Transverse colon (tissue), 4 donors: ENCODE measurements around the gene QSER1. TPM values are rescaled to one million over a fixed set of nuclear protein-coding genes. Genes with fewer than 3 reads are reported as not detected.

Experiments used
- DNase-seq: peaks from one replicate; pipeline ENCODE4 v3.0.0-alpha.2; 2019
- H3K27ac ChIP-seq, 4 donors: fragments of 200-600 bp; sonication (generic); 2 replicates each; pipeline ENCODE4 v1.5.1; 2016 to 2018; ENCODE audit warnings: inconsistent platforms in 4 of 4
- H3K27me3 ChIP-seq: fragments of 200-600 bp; sonication (generic); 2 replicates; pipeline ENCODE4 v1.5.1; 2017; ENCODE audit warnings: inconsistent platforms
- H3K36me3 ChIP-seq, 4 donors: fragments of 200-600 bp; sonication (generic); 2 replicates each; pipeline ENCODE4 v1.5.1; 2017 to 2019; ENCODE audit warnings: inconsistent platforms in 4 of 4
- H3K4me1 ChIP-seq, 4 donors: fragments of 200-600 bp; sonication (generic); 2 replicates each; pipeline ENCODE4 v1.5.1; 2017 to 2020; ENCODE audit warnings: inconsistent platforms in 4 of 4
- H3K4me3 ChIP-seq, 4 donors: fragments of 200-600 bp; sonication (generic); 1 replicate in 1 of 4; 2 replicates in 3 of 4; pipeline versions ENCODE4 v1.5.1 to v1.6.1; 2017 to 2019; ENCODE audit warnings: inconsistent platforms in 4 of 4
- H3K9me3 ChIP-seq, 2 donors: fragments of 200-600 bp; sonication (generic); 2 replicates each; pipeline ENCODE4 v1.5.1; 2017 to 2019; ENCODE audit warnings: inconsistent platforms in 2 of 2
- CTCF ChIP-seq, 5 experiments: fragments of 200-600 bp in 3 of 5; fragments of 450-650 bp in 2 of 5; sonication (generic) in 3 of 5; IDR thresholded peaks; 1 replicate in 2 of 5; 2 replicates in 3 of 5; pipeline ENCODE4 v1.5.1; 2016 to 2017; ENCODE audit warnings: antibody characterized with exemption in 5 of 5, inconsistent platforms in 3 of 5, mild to moderate bottlenecking in 2 of 5, moderate library complexity in 1 of 5
- EP300 ChIP-seq: sonication (generic); formaldehyde crosslinking; IDR thresholded peaks from one replicate; pipeline ENCODE4 v1.6.1; 2017; ENCODE audit warnings: antibody characterized with exemption, low read depth
- POLR2A ChIP-seq: fragments of 450-650 bp; IDR thresholded peaks from one replicate; pipeline ENCODE4 v1.6.1; 2016; ENCODE audit warnings: antibody characterized with exemption, mild to moderate bottlenecking, moderate library complexity
- POLR2AphosphoS5 ChIP-seq, 3 donors: sonication (generic); formaldehyde crosslinking; IDR thresholded peaks; one replicate each; pipeline ENCODE4 v1.6.1; 2016; ENCODE audit warnings: antibody characterized with exemption in 3 of 3
- WGBS, 2 donors: methylation state at CpG; one replicate each; pipeline ENCODE4 v1.1.5; 2018; ENCODE audit warnings: low coverage in 1 of 2; 5-methylcytosine and 5-hydroxymethylcytosine counted together
- in situ Hi-C, 4 donors: fragments of 200-750 bp; cut with MboI; loops; one replicate each; pipeline versions ENCODE4 v1.15.0 to v1.15.1; 2017; ENCODE audit warnings: low sequenced_read_pairs in 3 of 4, low pct_ligation_motif_present in 1 of 4, low pct_unique_long_range_greater_than_20kb in 1 of 4
- intact Hi-C: fragments of 100-400 bp; cut with DNase I; formaldehyde crosslinking; loops from one replicate; pipeline ENCODE4 v1.15.1; 2023; ENCODE audit warnings: low total_unique reads
- total RNA-seq, 4 donors: library from RNA; depleted of rRNA; stranded (reverse); fragments of >200 nt; gene quantifications; one replicate each; pipeline ENCODE4 v1.1.0, GENCODE V29; 2016

The QSER1 gene
- total RNA-seq, 4 donors from 2014 or later: 20.5 to 39.2 (median 31.9) TPM

- H3K4me1 ChIP-seq: peaks cover 0 to 5% (median 2%) of the 10 kb centered on the region in 4 donors
- H3K27ac ChIP-seq: no peak overlapping the region
- WGBS, 2 donors: 94 to 98% methylated on average over 6 of the region's 6 CpGs
- H3K27me3 ChIP-seq: no peaks in the 10 kb centered on the region
- no peak for DNase-seq
- no peaks in the 10 kb centered on the region for H3K36me3 ChIP-seq
- intact Hi-C loops (no loop called here), in situ Hi-C loops (no loop called here)
- no peak overlapping the region for H3K4me3 ChIP-seq
- H3K9me3 ChIP-seq: no peaks in the 10 kb centered on the region
- TF ChIP-seq POLR2AphosphoS5 (IDR thresholded peaks at IDR 0.05): no peak
- TF ChIP-seq CTCF (IDR thresholded peaks at IDR 0.05): no peak
- no peak for TF ChIP-seq POLR2A
- no peak for TF ChIP-seq EP300
These were observed 16.0 kb downstream of the QSER1 start for GRCh38 chr11:32908619-32909018.

- intact Hi-C loops (no loop called here), in situ Hi-C loops (no loop called here)
These were observed 18.8 kb downstream of the QSER1 start for GRCh38 chr11:32911413-32911812.

DNA sequence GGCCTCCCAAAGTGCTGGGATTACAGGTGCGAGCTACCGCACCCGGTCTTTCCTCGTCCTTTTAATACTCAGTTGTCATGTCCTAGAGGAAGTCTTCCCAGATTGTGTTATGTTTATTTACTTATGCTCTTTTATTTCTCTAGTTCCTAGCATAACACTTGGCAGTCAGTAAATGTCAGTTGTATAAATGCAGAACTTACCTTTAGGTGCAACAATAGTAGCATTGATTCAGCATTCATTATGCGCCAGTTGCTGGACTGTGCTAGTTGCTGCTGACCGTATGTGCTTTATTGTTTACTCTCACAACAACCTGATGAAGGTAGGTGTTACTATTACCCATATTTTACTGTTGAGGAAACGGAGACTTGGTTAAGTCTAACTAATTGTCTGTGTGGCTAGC is 20.8 kb downstream of the QSER1 start:
- TF ChIP-seq EP300: no peak
- TF ChIP-seq POLR2A: no peak
- no peak for TF ChIP-seq POLR2AphosphoS5 (IDR thresholded peaks at IDR 0.05)
- no peak for TF ChIP-seq CTCF (IDR thresholded peaks at IDR 0.05)
- no peaks in the 10 kb centered on the region for H3K9me3 ChIP-seq
- DNase-seq: no peak
- peak overlapping the region in 3 of 4 donors; percentile 13 to 54 (median 46) for H3K27ac ChIP-seq
- 40 to 54% methylated on average over 1 to 7 of the region's 7 CpGs for WGBS, 2 donors
- no peaks in the 10 kb centered on the region for H3K27me3 ChIP-seq
- no peak overlapping the region for H3K4me3 ChIP-seq
- intact Hi-C loops: no loop called here
- peaks cover 0 to 18% (median 10%) of the 10 kb centered on the region in 4 donors for H3K4me1 ChIP-seq
- no peaks in the 10 kb centered on the region for H3K36me3 ChIP-seq
- in situ Hi-C loops: no loop called here

More at GRCh38 chr11:32911413-32911812, 18.8 kb downstream of the QSER1 start:
- no peak overlapping the region for H3K4me3 ChIP-seq
- no peak for DNase-seq
- TF ChIP-seq POLR2A: no peak
- TF ChIP-seq CTCF (IDR thresholded peaks at IDR 0.05): no peak
- TF ChIP-seq EP300: no peak
- no peak for TF ChIP-seq POLR2AphosphoS5 (IDR thresholded peaks at IDR 0.05)
- H3K9me3 ChIP-seq: no peaks in the 10 kb centered on the region
- H3K27ac ChIP-seq: no peak overlapping the region
- no peaks in the 10 kb centered on the region for H3K27me3 ChIP-seq
- WGBS, 2 donors: 91 to 96% methylated on average over 3 of the region's 3 CpGs
- H3K4me1 ChIP-seq: peaks cover 0 to 14% (median 10%) of the 10 kb centered on the region in 4 donors
- no peaks in the 10 kb centered on the region for H3K36me3 ChIP-seq

DNA sequence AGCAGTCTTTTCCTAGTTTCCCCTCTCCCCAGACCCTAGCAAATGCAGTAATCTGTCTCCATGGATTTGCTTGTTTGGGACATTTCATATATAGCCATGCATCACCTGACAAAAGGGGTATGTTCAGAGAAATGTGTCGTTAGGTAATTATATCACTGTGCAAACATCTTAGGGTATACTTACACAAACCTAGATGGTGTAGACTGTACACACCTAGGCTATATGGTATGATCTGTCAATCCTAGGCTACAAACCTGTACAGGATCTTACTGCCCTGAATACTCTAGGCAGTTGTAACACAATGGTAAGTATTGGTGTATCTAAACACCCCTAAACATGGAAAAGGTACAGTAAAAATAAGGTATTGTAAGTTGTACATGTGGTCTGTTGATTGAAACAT is 23.8 kb downstream of the QSER1 start:
- intact Hi-C loops (no loop called here), in situ Hi-C loops (no loop called here)
- WGBS, 2 donors: 45 to 100% methylated on average over 1 of the region's 1 CpG
- peak overlapping the region in 1 of 4 donors; percentile 1 for H3K27ac ChIP-seq
- DNase-seq: no peak
- no peaks in the 10 kb centered on the region for H3K9me3 ChIP-seq
- no peak overlapping the region for H3K4me3 ChIP-seq
- no peak for TF ChIP-seq CTCF (IDR thresholded peaks at IDR 0.05)
- TF ChIP-seq EP300: no peak
- TF ChIP-seq POLR2A: no peak
- no peak for TF ChIP-seq POLR2AphosphoS5 (IDR thresholded peaks at IDR 0.05)
- H3K4me1 ChIP-seq: peaks cover 0 to 30% (median 13%) of the 10 kb centered on the region in 4 donors
- no peaks in the 10 kb centered on the region for H3K36me3 ChIP-seq
- no peaks in the 10 kb centered on the region for H3K27me3 ChIP-seq
